GM19328 (cell line): ENCODE measurements around the gene RET.
A peak's percentile ranks its signal among the peaks of the same experiment; 100 is the strongest.
"Not testable (repeated sequence)": the region's sequence is repeated elsewhere in the genome, so short reads cannot be mapped to it uniquely, and the experiment has no call there.

Experiments used
- ATAC-seq: cut with Tn5 transposase; IDR thresholded peaks from one replicate; pipeline ENCODE4 v1.9.1; 2021; ENCODE audit warnings: mild to moderate bottlenecking, moderate library complexity; ENCODE audit not compliant: unreplicated experiment

Gene RET

GRCh38 chr10:43077421-43078171, 727 bp downstream of the RET start:
- no peak for ATAC-seq

- ATAC-seq = no peak
Observed at GRCh38 chr10:43078175-43078985, 1.5 kb downstream of the RET start.

- no peak for ATAC-seq
Observed at GRCh38 chr10:43078986-43079273, 2.1 kb downstream of the RET start.

DNA sequence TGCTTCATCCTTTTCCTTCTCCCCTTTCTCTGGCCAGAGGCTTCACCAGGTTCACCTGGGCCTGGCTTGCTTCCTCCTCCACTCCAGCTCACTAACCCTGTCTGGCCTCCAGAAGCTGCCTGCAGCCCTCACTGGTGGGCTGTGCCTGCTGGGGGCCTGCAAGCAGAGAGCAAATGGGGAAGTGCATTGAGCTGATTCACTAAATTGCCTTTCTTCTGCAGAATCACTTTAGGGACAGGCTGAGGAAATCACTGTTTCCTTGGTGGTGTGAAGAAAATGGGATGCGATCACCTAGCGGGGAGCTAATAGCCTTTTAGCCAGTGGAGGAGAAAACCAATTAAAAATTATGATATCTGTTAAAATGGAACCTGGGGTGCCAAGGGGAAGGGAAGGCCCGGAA, 3.0 kb downstream of the RET start:
- no peak for ATAC-seq

DNA sequence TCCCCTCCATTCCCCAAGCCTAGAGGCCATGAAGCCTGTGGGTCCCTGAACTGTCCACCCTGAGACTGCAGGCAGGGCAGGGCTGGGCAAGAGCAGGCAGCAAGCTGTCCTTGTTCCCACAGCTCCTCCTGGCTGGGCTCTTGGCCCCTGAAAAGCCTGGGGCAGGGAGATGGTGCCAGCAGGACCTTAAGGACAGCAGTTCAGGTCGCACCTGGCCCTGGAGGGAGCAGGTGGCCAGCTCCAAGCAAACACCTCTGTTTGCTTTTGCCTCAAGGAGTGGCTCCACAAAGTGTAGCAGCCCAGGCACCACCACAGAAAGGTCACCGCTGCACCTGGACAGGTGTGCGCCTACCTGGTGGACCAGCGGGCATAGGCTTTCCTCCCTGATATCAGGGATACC, 5.2 kb downstream of the RET start:
- no peak for ATAC-seq

- ATAC-seq = no peak
Observed at GRCh38 chr10:43082746-43083145, 5.9 kb downstream of the RET start.

- no peak for ATAC-seq
Observed at GRCh38 chr10:43083764-43084163, 6.9 kb downstream of the RET start.

GRCh38 chr10:43084812-43085211, 7.9 kb downstream of the RET start:
- no peak for ATAC-seq

DNA sequence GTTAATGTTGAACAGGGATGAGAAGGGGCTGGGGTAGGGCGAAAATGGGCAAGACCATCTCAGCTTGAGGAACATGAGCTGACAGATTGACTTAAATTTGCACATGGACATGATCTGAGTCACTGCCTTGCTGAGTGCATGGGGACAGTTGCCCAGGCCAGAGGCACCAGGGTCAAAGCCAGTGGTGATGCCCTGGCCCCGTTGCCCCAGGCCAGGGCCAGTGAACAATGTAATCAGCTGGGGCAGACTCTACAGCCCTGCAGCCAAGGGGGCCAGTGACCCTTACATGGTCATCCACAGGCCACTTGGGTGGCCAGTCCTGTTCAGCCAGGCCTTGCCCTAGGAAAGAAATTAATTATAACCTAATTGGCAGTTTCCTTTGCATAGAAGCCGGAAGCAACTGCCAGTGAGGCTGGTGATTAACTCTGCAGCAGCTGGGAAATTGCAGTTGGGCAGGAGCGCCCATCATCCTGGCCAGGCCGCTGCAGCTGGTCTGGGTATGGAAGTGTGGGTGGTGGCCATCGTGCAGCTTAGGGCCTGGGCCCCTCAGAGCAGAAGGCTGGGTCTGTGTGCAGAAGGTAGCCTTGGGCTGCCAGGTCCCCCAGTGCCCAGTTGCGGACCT, 9.6 kb downstream of the RET start:
- no peak for ATAC-seq

DNA sequence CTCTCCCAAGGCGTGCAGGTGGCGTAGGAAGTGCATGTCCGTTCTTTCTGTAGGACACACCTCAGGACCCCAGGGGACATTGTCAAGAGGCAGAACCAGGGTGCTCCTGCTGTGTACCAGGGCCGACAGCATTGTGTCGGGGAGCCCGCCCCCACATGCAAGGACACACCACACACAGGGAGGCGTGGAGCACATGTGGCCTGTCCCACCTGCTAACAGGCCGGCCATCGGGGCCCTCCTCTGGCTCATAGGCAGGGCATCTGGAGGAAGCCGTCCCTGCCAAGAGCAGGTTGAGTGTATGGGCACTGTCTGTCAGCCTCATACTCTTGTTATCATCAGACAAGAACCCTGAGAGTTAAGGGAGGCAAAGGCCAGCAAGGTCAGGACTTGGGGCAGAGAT, 12.7 kb downstream of the RET start:
- ATAC-seq = no peak

- ATAC-seq = no peak
Observed at GRCh38 chr10:43090188-43090587, 13.3 kb downstream of the RET start.

GRCh38 chr10:43090664-43091063, 13.8 kb downstream of the RET start:
- ATAC-seq = no peak

DNA sequence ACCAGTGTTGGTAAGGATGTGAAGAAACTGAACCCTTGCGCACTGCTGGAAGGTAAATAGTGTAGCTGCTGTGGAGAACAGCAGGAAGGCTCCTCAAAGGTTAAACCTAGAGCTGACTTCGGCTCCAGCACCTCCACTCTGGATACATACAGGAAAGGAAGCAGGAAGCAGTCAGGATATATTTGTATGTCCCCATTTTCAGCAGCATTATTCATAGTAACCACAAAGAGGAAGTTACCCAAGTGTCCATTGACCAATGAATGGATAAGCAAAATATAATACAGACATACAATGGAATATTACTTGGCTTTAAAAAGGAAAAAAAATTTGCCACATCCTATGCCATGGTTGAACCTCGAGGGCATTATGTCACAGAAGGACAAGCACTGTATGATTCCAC, 15.0 kb downstream of the RET start:
- ATAC-seq = no peak

- ATAC-seq = no peak
Observed at GRCh38 chr10:43093423-43094076, 16.7 kb downstream of the RET start.

DNA sequence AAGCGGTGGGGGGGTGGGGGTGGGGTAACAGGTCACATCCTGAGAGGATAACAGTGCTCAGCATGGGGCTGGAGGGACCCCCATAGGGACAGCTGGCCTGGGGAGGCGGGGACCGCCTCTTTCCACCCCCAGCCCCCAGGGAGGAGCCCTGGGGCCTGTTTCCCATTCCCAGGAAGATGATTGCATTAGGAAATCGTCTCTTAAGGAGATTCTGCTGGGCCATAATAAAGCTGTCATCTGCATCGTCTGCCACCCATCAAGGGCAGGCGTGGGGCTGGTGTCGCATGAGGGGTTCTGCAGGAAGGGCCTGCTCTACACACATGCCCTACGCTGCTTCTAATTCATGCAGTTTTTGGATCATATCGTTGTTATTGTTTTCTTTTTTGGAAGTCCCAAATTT, 17.2 kb downstream of the RET start:
- ATAC-seq = no peak

- ATAC-seq = not testable (repeated sequence)
Observed at GRCh38 chr10:43099339-43099738, 22.5 kb downstream of the RET start.

DNA sequence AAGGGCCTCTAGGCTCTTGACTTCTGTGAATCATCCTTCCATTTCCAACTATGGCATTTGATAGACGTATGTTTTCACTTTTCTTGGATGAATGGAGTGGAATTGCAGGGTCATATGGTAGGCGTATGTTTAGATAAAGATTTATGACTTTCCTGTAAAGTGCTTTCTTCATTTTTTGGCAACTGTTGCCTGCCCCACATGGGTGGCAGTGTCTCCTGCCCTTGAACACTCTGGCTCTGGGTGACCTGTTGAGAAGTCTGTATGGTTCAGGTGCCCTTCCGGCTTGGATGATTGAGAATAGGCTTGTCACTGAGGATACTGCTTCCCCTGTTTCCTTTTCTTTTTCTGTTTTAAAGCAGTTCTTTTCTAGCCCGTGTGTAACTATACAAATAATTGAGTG, 23.1 kb downstream of the RET start:
- ATAC-seq = no peak

- ATAC-seq = no peak
Observed at GRCh38 chr10:43100366-43100765, 23.5 kb downstream of the RET start.

DNA sequence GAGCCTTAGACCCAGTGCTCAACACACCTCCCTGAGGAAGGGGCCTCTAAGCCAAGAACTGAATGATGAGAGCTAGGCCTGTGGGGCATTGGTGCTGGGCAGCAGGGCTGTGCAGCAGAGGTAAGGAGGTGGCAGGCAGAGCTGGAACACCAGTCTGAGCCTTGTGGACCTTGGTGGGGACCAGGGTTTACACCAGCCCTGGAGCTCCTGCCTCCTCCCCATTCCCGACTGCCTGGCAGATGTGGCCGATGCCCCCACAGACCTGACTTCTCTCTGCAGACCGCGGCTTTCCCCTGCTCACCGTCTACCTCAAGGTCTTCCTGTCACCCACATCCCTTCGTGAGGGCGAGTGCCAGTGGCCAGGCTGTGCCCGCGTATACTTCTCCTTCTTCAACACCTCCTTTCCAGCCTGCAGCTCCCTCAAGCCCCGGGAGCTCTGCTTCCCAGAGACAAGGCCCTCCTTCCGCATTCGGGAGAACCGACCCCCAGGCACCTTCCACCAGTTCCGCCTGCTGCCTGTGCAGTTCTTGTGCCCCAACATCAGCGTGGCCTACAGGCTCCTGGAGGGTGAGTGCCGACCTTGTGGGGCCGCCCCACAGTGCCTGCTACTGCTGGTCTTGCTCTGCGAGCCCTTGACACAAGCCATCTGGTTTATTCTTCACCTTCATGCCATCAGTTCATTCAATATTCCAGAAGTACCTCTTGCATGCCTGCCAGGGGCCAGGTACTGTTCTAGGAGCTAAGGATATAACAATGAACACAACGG, 25.4 kb downstream of the RET start:
- ATAC-seq = no peak

- peak; percentile 85 for ATAC-seq
Observed at GRCh38 chr10:43105102-43105955, 28.5 kb downstream of the RET start.
